Stimulated activated CD4-positive, alpha-beta T cell treated with anti-CD3 and anti-CD28 coated beads, Interleukin-1b, Interleukin-23, amount 100 ng/mL, for 1 hour (primary cell): ENCODE data around the gene CCDC15.
"Not testable (repeated sequence)": the region's sequence is repeated elsewhere in the genome, so short reads cannot be mapped to it uniquely, and the experiment has no call there.

Experiments
- DNase-seq, 2 donors: peaks; one replicate each; pipeline ENCODE4 v3.0.0-alpha.2; 2020; ENCODE audit warnings: low read depth in 2 of 2

Gene CCDC15

GRCh38 chr11:125082040-125082439, 128.0 kb downstream of the CCDC15 start:
- no peak for DNase-seq

- no peak for DNase-seq
Observed at GRCh38 chr11:125082611-125083311, 128.8 kb downstream of the CCDC15 start.

- DNase-seq = no peak
Observed at GRCh38 chr11:125083312-125084056, 129.5 kb downstream of the CCDC15 start.

- DNase-seq = no peak
Observed at GRCh38 chr11:125084057-125084416, 130.0 kb downstream of the CCDC15 start.

- DNase-seq = no peak
Observed at GRCh38 chr11:125084761-125085231, 130.8 kb downstream of the CCDC15 start.

- no peak for DNase-seq
Observed at GRCh38 chr11:125085301-125086081, 131.5 kb downstream of the CCDC15 start.

- DNase-seq = no peak
Observed at GRCh38 chr11:125086633-125087296, 132.8 kb downstream of the CCDC15 start.

GRCh38 chr11:125088123-125088522, 134.1 kb downstream of the CCDC15 start:
- DNase-seq = no peak

- DNase-seq = no peak
Observed at GRCh38 chr11:125088576-125089455, 134.8 kb downstream of the CCDC15 start.

GRCh38 chr11:125089481-125089880, 135.5 kb downstream of the CCDC15 start:
- DNase-seq = not testable (repeated sequence)

GRCh38 chr11:125090151-125090550, 136.1 kb downstream of the CCDC15 start:
- DNase-seq = not testable (repeated sequence)

- no peak for DNase-seq
Observed at GRCh38 chr11:125090816-125091215, 136.8 kb downstream of the CCDC15 start.
